Upper lobe of left lung (tissue), 4 donors: ENCODE results near the gene RGS7.

ENCODE experiments used
- CTCF ChIP-seq, 6 experiments: fragments of 450-650 bp in 4 of 6; fragments of 200-600 bp in 2 of 6; sonication (generic) in 2 of 6; IDR thresholded peaks; one replicate each; pipeline ENCODE4 v1.5.1; 2016 to 2019; ENCODE audit warnings: antibody characterized with exemption in 6 of 6
- EP300 ChIP-seq, 4 donors: sonication (generic); formaldehyde crosslinking; IDR thresholded peaks; one replicate each; pipeline ENCODE4 v1.5.1; 2017; ENCODE audit warnings: antibody characterized with exemption in 4 of 4, control low read depth in 2 of 4
- POLR2A ChIP-seq, 4 donors: fragments of 450-650 bp; IDR thresholded peaks; one replicate each; pipeline ENCODE4 v1.5.1; 2016 to 2017; ENCODE audit warnings: antibody characterized with exemption in 4 of 4, mild to moderate bottlenecking in 2 of 4
- POLR2AphosphoS5 ChIP-seq, 2 donors: sonication (generic); formaldehyde crosslinking; IDR thresholded peaks; one replicate each; pipeline ENCODE4 v1.5.1; 2017; ENCODE audit warnings: antibody characterized with exemption in 2 of 2

DNA sequence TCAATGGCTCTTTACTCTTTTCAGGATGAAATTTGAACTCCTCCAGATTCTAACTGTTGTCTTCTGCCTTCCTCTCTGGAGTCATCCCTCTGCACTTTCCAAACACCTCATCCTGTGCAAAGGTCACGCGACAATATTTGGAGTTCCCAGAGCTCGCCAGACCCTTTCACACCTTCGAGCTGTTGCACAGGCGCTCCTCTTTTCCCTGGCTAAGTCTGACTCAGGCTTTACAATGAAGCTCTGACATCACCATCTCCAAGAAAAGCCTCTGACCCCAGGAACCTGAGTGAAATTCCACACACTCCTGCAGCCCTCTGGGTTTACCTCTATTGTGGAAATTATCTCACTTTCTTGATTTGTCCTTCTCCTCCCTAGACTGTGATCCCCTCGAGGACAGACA, 270.3 kb downstream of the RGS7 start:
- TF ChIP-seq CTCF (IDR thresholded peaks at IDR 0.05): no peak
- TF ChIP-seq POLR2A (IDR thresholded peaks at IDR 0.05): no peak
- TF ChIP-seq POLR2AphosphoS5 (IDR thresholded peaks at IDR 0.05): no peak
- no peak for TF ChIP-seq EP300 (IDR thresholded peaks at IDR 0.05)
